Ammon's horn (tissue), 1 donor: ENCODE measurements around the gene CTXND2.
"Not testable (repeated sequence)": the region's sequence is repeated elsewhere in the genome, so short reads cannot be mapped to it uniquely, and the experiment has no call there.

Experiments
- DNase-seq: peaks from one replicate; pipeline ENCODE4 v3.0.0-alpha.2; 2016; ENCODE audit warnings: low spot score

Gene CTXND2

DNA sequence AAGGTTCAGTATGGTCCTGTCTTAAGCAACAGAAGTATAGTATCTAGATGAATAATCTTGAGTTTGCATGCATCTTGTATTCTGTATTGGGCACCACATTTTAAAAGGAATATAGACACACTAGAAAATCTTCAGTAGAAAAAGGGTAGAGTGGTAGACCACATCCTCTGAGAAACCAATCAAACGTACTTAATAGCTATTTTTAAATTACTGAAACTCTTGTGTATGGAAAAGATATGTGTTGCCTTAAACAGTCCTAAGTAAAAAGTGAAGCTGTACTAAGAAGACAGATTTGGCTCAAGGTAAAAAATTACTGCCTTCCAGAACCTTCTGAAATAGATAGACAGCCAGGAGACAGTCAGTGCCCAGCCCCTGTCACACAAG lies 3.1 kb downstream of the CTXND2 start:
- no peak for DNase-seq

DNA sequence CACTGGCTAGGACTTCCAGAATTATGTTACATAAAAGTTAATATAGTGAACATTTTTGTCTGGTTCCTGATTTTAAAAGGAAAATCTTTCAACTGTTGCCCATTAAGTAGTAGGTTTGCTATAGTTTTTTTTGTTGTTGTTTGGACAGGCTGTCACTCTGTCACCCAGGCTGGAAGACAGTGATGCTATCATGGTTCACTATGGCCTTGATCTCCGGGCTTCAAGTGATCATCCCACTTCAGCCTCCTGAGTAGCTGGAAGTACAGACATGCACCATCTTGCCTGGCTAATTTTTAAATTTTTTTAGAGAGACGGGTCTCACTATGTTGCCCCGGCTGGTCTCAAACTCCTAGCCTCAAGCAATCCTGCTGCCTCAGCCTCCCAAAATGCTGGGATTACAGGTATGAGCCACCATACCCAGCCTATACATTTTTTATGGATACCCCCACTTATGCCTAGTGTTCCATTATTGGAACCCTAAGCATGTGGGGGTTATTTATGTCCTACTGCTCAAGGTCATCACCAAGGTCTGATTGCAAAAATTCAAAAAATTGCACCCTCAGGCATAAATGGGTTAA lies 6.5 kb downstream of the CTXND2 start:
- DNase-seq = no peak

DNA sequence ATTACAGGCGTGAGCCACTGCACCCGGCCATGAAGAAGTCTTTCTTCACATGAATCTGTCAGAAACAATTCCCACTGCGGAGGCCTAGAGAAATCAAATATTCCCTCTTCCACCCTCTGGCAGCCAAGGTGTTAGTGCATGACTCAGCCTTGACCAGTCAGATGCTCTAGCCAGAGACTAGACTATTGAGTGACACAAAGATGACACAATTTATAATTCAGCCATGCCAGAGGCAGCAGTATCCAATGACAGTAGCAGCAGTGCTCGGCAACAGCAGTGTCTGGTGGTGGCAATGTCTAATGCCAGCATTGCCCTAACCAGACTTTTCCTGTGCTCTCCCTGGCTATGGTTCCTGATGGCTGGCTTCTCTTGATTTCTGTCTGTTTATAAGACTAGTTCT lies 8.7 kb downstream of the CTXND2 start:
- DNase-seq = no peak

DNA sequence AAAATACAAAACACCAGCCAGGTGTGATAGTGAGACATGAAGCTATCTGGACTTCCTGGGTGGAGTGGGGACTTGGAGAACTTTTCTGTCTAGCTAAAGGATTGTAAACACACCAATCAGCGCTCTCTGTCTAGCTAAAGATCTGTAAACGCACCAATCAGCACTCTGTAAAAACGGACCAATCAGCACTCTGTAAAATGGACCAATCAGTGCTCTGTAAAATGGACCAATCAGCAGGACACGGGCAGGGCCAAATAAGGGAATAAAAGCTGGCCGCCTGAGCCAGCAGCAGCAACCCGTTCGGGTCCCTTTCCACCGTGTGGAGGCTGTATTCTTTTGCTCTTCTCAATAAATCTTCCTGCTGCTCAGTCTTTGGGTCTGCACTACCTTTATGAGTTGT lies 12.9 kb downstream of the CTXND2 start:
- DNase-seq = not testable (repeated sequence)

DNA sequence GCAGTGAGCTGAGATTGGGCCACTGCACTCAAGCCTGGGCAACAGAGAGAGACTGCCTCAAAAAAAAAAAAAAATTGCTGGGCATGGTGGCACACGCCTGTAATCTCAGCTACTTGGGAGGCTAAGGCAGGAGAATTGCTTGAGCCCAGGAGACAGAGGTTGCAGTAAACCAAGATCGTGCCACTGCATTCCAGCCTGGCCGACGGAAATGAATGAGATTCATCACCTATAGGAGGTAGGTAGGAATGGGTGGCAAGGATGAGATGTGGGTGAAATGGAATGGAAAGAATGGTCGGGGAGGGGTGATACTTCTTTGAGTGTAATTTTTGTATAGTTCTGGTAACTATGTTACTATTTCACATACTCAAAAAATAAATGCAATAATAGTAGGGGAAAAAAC lies 15.4 kb downstream of the CTXND2 start:
- DNase-seq = no peak

DNA sequence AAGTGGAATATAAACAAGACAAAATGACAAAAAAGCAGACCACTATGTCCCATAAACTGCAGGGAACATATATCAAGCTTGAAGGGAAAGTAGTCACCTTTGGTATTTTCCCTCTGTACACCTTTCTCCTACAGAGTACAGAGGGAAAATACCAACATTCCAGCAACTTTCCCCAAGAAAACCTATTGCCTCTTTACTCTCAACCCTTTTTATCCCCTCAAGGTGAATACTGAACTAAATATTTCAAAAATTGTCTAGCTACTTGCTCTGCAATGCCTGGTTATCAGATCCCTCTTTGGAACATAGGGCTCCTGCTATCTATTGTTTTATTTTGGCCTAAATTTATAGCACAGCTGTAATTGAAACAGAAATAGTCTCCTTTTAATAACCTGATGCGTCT lies 15.8 kb downstream of the CTXND2 start:
- DNase-seq = no peak

DNA sequence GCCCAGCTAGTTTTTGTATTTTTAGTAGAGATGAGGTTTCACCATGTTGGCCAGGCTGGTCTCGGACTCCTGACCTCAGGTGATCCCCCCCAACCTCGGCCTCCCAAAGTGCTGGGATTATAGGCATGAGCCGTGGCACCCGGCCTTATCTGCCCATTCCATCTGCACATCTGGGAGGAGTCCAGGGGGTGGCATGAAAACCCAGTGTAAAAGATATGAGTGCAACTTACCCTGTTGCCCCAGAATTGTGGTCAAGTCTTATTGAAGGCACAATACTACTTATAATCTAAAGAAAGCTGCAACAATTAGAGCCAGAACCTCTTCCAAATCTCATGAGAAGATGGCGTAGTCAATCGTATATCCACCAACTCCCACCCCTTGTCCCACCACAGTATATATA lies 18.4 kb downstream of the CTXND2 start:
- no peak for DNase-seq

DNA sequence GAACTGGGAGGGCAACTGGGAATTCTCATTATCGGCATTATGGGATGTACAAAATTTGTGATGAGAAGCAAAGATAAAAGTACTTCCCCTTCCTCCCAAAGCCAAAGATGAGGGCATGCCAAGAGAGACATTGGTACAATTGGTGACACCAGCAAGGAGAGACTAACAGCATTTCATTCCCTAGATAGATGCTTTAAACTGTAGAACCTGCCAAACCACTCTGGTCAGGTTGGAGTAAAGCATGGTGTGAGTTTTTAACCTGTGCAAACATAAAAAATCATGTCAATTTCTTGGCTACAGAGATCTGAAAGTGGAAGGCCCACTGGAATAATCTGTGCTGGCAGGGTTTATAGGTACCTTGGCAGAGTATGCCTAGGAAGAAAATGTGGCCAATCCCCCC lies 19.4 kb downstream of the CTXND2 start:
- DNase-seq = no peak

DNA sequence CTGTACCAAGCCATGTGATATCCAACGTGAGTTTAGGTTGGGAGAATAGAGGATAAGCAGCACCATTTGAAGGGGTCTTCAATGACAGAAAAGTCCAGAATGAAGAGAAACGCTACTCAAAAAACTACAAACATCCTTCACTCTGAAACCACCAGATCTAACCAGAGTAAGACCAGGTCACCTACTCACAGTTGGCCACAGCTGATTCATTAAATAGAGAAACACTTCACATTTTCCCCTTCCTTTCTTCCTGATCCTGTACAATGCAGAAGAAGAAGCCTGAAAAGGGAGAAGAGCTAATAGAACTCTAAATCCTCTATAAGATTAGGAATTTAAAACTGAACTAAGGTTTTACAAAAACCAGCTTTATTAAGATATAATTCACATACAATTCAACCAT lies 19.9 kb downstream of the CTXND2 start:
- no peak for DNase-seq

DNA sequence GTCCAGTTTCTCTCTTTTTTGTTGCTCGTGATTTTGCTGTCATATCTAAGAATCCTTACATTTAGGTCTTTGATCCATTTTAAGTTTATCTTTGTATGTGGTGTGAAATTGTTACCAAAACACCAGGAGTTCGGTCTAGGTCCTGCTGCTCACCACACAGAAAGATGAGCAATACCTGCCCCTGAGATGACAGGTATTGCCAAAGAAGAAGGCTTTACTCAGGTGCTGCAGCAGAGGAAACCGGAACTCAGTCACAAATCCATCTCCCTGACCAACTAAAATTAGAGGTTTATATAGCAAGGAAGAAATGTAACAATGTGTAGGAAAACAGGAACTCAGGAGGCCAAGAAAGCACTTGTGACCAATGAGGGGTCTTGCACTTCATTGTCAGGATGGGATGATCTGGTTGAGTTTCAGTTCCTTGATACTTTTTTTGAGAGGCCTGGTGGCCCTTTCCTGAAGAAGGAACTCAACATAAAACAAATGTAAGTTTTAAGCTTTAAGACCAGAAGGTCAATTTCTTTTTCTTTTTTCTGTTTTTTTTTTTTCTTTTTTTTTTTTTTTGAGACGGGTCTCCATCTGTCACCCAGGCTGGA lies 22.7 kb downstream of the CTXND2 start:
- peak; percentile 39 for DNase-seq

DNA sequence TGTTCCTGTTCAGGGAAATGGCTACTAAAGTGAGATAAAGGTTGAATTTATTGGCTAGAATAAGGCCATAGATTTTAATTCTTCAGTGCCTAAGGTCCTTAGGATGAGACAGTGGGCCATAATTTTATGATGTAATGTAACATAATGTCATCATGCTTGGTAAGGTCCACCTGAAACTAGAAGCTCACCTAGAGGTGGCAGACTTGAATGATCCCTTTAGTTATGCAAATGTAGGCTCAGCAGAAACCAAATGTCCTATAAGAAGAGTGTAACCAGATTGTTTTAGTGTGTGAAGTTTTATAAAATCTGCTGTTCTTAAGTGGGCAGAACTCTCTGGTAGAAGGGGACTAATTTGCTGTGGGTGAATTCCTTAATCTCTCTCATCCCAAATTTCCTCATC lies 25.7 kb downstream of the CTXND2 start:
- DNase-seq = no peak

DNA sequence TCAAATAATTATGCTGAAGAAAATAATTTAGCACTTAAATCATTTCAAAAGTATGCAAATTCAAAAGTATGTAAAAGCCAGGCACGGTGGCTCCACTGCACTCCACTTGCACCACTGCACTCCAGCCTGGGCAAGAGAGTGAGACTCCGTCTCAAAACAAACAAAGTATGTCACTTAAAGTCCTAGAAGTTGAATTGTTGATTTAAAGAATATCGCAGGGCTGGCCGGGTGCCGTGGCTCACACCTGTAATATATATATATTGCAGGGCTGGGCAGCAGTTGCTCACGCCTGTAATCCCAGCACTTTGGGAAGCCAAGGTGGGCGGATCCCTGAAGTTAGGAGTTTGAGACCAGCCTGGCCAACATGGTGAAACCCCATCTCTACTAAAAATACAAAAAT lies 30.5 kb downstream of the CTXND2 start:
- no peak for DNase-seq

DNA sequence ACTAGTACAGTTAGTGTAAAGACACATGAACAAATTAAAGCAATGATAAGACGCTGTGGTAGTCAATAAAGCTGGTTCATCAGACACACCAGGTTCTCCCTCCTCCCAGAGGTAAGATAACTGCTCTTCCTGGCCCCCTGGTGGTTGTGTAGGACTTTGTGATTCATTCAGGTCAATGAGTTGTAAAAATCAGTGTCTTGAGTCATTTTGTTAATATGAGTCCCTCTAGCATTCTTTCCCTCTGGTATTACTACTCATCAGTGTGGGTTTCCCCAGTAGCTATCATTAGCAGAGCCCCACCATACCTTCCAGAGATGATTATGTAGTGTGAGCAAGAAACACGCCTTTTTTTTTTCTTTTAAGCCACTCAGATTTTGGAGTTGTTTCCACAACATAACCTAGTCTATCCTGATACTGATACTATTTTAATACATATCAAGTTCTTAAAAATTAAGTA lies 35.6 kb downstream of the CTXND2 start:
- DNase-seq = peak; percentile 77

DNA sequence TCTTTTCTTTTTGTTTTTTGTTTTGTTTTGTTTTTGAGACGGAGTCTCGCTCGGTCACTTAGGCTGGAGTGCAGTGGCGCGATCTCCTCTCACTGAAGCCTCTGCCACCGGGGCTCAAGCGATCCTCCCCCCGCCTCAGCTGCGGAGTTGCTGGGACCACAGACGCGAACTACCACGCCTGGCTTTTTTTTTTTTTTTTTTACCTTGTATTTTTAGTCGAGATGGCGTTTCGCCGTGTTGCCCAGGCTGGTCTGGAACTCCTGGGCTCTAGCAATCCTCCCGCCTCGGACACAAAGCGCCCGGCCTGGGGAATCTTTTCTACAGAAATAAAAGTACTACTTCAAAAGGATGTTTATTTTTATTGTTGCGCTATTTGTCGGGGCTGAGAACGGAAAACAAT lies 38.1 kb downstream of the CTXND2 start:
- no peak for DNase-seq

DNA sequence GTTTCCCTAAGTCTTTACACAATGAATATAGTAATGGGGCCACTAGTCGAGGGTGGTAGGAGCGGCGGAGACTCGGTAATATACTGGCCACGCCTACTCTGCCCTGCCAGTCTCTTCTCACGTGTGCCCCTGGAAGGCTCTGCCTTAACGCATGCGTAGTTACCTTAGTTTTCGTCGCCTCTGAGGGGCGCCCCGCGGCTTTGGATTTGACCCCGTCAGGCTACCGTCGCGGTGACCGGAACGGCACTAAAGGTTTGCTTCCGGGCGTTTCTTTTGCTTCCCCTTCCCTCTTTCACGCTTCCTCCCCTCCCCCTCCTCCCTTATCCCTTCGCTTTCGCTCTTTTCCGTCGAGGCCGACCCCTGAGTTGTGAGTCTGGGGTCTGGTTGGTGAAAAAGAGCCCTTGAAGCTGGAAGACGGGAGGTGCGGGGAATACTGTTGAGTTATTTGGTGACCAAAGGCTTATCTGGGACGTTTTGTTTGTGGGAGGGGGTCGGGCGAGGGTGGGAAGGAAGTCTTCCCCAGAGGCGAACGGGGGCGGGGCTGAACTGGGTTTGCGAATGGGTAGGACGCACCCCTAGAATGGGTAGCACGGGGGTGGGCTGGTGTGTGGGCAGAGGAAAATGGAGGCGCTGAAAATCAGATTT lies 39.3 kb downstream of the CTXND2 start, which contains the start of gene SETDB1:
SETDB1 (plus strand) TSS at position 267 of the 645 bp plus-strand sequence. CDS start 1,352 bp downstream, outside the sequence.
- peak; percentile 94 for DNase-seq

DNA sequence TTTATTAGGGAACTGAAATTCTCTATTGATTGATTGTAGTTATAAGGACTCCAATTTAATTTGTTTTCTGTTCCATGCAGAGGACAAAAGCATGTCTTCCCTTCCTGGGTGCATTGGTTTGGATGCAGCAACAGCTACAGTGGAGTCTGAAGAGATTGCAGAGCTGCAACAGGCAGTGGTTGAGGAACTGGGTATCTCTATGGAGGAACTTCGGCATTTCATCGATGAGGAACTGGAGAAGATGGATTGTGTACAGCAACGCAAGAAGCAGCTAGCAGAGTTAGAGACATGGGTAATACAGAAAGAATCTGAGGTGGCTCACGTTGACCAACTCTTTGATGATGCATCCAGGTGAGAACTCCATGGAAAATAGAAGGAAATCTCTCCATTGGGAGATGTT lies 40.7 kb downstream of the CTXND2 start:
- DNase-seq = no peak

DNA sequence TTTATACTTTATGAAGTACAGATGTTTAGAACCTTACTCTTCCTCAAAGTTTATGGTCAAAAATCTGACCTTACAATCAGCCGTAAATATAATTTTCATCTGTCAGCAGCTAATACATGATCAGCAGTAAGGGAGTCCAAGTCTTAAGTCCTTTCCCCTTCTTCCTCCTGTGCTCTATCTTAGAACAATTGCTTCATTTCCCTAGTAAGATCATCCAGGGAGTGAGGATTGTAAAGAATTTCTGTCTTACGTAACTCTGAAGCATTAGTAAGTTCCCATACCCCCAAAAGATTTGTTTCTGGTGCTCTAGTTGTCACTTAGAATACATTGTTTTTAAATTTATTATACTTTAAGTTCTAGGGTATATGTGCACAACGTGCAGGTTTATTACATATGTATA lies 41.4 kb downstream of the CTXND2 start:
- DNase-seq = no peak

DNA sequence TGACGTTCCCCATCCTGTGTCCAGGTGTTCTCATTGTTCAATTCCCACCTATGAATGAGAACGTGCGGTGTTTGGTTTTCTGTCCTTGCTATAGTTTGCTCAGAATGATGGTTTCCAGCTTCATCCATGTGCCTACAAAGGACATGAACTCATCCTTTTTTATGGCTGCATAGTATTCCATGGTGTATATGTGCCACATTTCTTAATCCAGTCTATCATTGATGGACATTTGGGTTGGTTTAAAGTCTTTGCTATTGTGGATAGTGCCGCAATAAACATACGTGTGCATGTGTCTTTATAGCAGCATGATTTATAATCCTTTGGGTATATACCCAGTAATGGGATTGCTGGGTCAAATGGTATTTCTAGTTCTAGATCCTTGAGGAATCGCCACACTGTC lies 41.8 kb downstream of the CTXND2 start:
- DNase-seq = not testable (repeated sequence)

DNA sequence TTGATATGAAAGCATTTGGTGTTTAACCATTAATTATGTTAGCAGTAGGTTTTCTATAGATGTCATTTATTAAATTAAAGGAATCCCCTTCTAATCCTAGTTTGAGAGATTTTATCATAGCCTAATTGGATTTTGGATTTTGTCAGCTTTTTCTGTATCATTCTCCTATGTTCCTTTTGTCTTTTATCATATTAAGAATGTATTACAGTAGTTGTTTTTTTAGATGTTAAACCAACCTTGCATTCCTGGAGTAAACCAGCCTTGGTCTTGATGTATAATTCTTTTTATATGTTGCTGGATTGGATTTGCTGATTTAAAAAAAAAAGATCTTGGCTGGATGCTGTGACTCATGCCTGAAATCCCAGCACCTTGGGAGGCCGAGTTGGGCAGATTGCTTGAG lies 44.8 kb downstream of the CTXND2 start:
- DNase-seq = no peak

DNA sequence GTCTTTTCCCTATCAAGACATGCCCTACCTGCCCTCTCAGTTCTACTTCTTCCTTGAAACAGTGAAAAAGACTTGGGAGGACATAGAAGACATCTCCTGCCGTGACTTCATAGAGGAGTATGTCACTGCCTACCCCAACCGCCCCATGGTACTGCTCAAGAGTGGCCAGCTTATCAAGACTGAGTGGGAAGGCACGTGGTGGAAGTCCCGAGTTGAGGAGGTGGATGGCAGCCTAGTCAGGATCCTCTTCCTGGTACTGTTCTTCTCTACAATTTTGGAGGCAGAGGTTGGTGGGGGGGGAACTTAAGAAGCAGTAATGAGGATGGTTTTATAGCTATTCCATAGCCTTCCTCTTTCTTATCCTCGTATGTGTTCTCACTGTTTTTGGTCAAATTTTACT lies 57.9 kb downstream of the CTXND2 start:
- no peak for DNase-seq

DNA sequence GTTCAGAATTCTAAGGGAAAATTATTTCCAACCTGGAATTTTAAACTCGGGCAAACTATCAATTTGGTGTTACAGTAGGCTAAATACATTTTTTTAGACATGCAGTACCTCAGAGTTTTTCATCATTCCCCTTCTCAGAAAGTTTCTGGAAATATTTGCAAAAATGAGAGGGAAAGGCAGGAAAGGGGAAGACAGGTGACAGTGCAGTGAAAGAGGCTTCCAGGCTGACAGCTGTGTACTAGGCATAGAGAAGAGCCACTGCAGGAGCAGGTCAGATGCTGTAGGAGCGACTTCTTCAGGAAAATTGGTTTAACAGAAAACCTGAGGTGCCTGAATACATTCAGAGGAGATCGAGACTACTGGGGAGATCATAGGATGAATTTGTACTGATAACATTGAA lies 67.8 kb downstream of the CTXND2 start:
- no peak for DNase-seq

DNA sequence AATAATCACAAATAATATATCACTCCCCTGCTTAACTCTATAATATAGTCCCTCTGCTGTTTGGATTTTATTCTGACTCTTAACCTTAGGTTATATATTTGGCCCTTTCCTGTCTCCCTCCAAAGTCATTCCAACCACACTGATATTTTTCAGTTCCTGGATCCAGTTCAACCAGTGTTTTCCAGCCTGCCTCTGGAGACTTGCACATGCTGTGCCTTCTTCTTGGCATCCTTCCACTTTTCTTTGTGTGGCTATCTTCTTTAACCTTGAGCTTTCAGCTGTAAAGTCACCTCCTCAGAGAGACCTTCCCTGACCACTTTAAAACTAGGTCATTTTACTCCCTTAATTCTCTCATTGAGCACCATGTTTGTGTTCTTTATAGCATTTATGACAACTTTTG lies 68.3 kb downstream of the CTXND2 start:
- no peak for DNase-seq

DNA sequence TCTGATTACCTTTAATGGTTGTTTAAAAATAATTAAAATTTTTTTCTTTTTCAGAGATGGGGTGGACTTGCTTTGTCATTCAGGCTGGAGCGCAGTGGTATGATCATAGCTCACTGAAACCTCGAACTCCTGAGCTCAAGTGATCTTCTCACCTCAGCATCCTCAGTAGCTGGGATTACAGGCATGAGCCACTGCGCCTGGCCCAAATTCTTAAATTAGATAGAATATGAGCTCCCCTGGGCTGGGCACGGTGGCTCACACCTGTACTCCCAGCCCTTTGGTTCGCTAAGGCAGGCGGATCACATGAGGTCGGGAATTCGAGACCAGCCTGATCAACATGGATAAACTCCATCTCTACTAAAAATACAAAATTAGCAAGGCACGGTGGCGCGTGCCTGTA lies 70.7 kb downstream of the CTXND2 start:
- no peak for DNase-seq

DNA sequence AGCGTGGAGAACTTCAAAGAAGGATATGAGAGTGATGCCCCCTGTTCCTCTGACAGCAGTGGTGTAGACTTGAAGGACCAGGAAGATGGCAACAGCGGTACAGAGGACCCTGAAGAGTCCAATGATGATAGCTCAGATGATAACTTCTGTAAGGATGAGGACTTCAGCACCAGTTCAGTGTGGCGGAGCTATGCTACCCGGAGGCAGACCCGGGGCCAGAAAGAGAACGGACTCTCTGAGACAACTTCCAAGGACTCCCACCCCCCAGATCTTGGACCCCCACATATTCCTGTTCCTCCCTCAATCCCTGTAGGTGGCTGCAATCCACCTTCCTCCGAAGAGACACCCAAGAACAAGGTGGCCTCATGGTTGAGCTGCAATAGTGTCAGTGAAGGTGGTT lies 73.7 kb downstream of the CTXND2 start:
- DNase-seq = no peak
